Measurements from ENCODE around the gene ARVCF. TPM values are rescaled to one million over a fixed set of nuclear protein-coding genes. Genes with fewer than 3 reads are reported as not detected.

Gene ARVCF
- total RNA-seq, 4 donors from 2014 or later: 10.7 to 21.2 (median 18.4) TPM

DNA sequence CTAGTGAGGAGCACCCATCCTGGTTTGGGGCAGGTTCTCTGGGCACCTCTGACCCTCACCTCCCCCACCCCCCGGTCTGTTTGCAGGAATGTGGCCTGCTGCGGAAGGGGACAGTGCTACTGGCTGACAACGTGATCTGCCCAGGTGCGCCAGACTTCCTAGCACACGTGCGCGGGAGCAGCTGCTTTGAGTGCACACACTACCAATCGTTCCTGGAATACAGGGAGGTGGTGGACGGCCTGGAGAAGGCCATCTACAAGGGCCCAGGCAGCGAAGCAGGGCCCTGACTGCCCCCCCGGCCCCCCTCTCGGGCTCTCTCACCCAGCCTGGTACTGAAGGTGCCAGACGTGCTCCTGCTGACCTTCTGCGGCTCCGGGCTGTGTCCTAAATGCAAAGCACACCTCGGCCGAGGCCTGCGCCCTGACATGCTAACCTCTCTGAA is 48.2 kb downstream of the ARVCF start:
- peaks cover 0 to 57% (median 0%) of the 10 kb centered on the region in 3 donors for H3K36me3 ChIP-seq
- no peaks in the 10 kb centered on the region for H3K9me3 ChIP-seq
- no peaks in the 10 kb centered on the region for H3K27me3 ChIP-seq
- H3K4me3 ChIP-seq: no peak overlapping the region
- DNase-seq: no peak
- no peak overlapping the region for H3K27ac ChIP-seq
- peaks cover 0 to 12% (median 2%) of the 10 kb centered on the region in 4 donors for H3K4me1 ChIP-seq
- TF ChIP-seq, protein P1, sequence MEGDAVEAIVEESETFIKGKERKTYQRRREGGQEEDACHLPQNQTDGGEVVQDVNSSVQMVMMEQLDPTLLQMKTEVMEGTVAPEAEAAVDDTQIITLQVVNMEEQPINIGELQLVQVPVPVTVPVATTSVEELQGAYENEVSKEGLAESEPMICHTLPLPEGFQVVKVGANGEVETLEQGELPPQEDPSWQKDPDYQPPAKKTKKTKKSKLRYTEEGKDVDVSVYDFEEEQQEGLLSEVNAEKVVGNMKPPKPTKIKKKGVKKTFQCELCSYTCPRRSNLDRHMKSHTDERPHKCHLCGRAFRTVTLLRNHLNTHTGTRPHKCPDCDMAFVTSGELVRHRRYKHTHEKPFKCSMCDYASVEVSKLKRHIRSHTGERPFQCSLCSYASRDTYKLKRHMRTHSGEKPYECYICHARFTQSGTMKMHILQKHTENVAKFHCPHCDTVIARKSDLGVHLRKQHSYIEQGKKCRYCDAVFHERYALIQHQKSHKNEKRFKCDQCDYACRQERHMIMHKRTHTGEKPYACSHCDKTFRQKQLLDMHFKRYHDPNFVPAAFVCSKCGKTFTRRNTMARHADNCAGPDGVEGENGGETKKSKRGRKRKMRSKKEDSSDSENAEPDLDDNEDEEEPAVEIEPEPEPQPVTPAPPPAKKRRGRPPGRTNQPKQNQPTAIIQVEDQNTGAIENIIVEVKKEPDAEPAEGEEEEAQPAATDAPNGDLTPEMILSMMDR (IDR thresholded peaks at IDR 0.05): no peak
- no peak for TF ChIP-seq POLR2A (IDR thresholded peaks at IDR 0.05)

DNA sequence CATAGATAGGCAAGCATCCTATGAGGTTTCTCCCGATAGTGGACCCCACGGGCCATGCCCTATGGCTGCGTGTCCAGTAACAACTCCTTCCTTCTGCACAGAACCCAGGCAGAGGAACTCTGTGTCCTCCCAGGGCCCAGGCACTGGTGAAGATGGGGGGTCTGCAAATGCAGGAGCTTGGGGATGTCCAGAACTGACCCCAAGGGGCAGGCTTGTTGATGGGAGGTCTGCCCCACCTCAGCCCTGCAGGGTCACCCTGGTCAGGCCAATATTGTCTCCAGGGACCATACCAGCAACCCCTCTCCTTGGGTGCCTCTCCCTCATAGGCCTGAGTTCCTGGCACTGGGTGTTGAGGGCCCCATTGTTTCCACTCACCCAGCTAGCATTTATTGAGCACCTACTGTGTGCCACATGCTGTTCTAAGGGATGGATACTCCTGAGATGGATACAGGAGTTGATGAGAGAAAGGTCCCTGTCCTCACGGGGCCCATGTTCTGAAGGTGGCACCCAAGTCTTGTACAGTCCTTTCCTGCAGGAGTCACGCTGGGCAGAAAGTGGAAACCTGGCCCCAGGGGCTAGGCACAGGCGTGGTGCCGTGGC is 48.7 kb downstream of the ARVCF start:
- Histone ChIP-seq H3K4me1 (peaks cover 0 to 15% (median 2%) of the 10 kb centered on the region in 4 donors), H3K27me3 (no peaks in the 10 kb centered on the region), H3K27ac (no peak overlapping the region), H3K4me3 (no peak overlapping the region), H3K36me3 (peaks cover 0 to 57% (median 0%) of the 10 kb centered on the region in 3 donors), H3K9me3 (no peaks in the 10 kb centered on the region)
- no peak for DNase-seq
- TF ChIP-seq POLR2A (IDR thresholded peaks at IDR 0.05): no peak
- TF ChIP-seq, protein P1 (IDR thresholded peaks at IDR 0.05): no peak

DNA sequence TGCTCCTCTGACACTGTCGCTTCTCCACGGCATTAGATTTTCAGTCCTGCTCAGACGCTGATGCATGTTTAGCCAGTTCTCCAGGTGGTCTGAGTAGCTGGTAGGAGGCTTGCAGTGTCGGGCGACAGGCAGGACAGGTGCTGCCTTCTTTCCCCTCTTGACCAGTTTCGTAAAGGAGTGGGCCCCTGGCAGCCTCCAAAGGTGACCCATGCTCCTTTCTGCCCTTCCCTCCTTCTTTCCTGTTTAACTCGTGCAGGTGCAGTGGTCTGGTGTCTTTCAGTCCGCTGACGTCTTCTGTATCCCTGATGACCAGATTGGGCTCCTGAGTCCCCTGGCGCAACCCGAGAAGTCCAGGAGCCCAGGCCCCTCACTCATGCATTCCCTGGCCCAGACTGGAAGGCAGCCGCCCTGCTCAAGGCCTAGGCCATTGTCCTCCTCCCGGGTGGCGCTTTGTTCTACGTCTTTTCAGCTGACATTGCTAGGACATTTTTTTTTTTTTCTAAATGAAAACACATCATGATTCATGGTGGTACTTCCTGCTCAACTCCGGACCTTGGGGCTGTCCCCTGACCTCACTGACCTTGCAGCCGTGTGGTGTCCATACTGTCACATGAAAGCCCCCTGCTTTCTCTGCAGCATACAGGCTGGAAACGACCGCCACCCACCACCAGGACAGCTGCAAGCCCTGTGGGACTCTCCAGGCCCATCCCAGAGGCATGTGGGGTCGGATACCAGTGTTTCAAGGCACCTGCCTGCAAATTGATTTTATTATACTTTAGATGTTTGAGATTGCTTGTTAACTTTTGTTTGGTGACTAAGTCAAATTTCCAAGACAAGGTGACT is 49.5 kb downstream of the ARVCF start:
- DNase-seq: no peak
- Histone ChIP-seq H3K4me1 (peaks cover 0 to 24% (median 2%) of the 10 kb centered on the region in 4 donors), H3K36me3 (peaks cover 0 to 57% (median 0%) of the 10 kb centered on the region in 3 donors), H3K27me3 (no peaks in the 10 kb centered on the region), H3K27ac (no peak overlapping the region), H3K4me3 (no peak overlapping the region), H3K9me3 (no peaks in the 10 kb centered on the region)
- no peak for TF ChIP-seq POLR2A (IDR thresholded peaks at IDR 0.05)
- TF ChIP-seq, protein P1 (IDR thresholded peaks at IDR 0.05): no peak

DNA sequence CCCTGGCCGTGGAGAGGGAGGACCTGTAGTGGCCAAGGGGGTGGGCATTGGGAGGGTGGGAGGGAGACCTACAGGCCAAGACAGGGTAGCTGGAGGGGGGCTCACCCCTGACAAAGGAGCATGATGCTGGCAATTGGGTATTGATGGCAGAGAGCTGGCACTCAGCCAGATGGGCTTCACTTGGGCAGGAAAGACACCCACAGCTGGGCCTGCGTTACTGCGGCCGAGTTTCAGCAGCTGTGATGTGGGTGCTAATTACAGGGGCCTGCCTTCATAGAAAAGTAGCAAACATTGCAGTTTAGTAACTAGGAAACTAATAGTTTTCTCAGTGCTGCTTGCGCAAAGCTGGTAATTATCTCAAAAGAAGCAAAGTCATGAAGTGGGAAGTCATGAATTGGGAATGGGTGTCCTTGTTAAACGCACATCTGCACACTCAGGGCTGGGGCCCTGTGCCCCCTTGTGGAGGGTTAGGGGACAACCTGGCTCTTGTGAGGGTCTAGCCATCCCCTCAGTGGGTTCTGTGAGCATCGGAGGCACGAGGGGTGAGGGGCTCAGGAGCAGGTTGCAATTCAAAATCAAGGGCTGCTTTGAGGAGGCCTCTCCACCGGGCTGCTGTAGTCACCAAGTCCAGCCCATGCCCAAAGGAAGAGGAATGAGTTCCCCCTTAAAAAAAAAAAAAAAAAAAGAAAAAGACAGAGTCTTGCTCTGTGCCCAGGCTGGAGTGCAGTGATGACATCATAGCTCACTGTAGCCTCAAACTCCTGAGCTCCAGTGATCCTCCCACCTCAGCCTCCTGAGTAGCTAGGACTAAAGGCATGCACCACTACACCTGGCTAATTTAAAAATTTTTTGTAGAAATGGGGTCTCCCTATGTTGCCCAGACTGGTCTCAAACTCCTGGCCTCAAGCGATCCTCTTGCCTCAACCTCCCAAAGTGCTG is 50.6 kb downstream of the ARVCF start:
- no peak overlapping the region for H3K4me3 ChIP-seq
- no peaks in the 10 kb centered on the region for H3K27me3 ChIP-seq
- H3K4me1 ChIP-seq: peaks cover 0 to 22% (median 2%) of the 10 kb centered on the region in 4 donors
- H3K27ac ChIP-seq: no peak overlapping the region
- TF ChIP-seq, protein P1 (IDR thresholded peaks at IDR 0.05): peak in 1 of 6 experiments; percentile 5
- TF ChIP-seq POLR2A (IDR thresholded peaks at IDR 0.05): no peak
- no peak for DNase-seq
- no peaks in the 10 kb centered on the region for H3K9me3 ChIP-seq
- H3K36me3 ChIP-seq: peaks cover 0 to 57% (median 0%) of the 10 kb centered on the region in 3 donors

DNA sequence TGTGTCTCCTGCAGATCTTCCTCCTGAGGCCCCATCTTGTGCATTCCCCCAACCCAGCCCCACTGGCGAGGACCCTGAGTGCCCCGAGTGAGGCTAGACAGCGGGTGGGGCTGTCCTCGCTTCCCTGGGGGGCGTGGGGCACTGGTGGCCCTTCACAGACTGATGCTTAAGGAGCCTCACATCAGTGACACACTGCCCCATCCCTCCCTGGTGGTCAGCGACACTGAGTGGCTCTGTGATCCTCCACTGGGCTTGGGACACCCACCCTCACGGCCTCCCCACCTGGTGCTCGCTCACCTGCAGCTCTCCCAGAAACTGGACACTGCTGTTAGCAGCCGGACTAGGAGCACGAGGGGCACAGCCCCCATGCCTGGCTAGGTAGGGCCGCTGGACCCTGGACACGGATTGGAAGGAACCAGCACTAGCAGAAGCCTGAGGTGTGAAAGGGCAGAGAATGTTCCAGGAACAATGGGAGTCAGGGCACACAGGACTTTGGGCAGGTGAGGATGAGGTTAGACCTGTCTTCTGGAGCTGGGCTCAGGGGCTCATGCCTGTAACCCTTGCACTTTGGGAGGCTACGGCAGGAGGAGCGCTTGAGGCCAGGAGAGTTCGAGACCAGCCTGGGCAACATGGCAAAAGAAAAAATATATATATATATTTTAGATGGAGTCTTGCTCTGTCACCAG is 51.8 kb downstream of the ARVCF start:
- Histone ChIP-seq H3K4me3 (no peak overlapping the region), H3K4me1 (peaks cover 0 to 23% (median under 1%) of the 10 kb centered on the region in 4 donors), H3K27ac (no peak overlapping the region), H3K36me3 (peaks cover 0 to 57% (median 0%) of the 10 kb centered on the region in 3 donors), H3K9me3 (no peaks in the 10 kb centered on the region), H3K27me3 (no peaks in the 10 kb centered on the region)
- no peak for DNase-seq
- TF ChIP-seq POLR2A (IDR thresholded peaks at IDR 0.05): no peak
